HEK293 (cell line): Measurements from ENCODE around the gene FUT8.

ENCODE experiments used
- CTCF ChIP-seq: fragments of 450-650 bp; formaldehyde crosslinking; IDR thresholded peaks from 2 replicates; pipeline ENCODE4 v1.5.1; 2016; ENCODE audit warnings: missing biosample characterization, missing genetic modification characterization
- INSM2 ChIP-seq: fragments of 450-650 bp; formaldehyde crosslinking; IDR thresholded peaks from 2 replicates; pipeline ENCODE4 v1.5.1; 2016; ENCODE audit warnings: missing biosample characterization, missing genetic modification characterization
- ZBTB7A ChIP-seq: fragments of 450-650 bp; formaldehyde crosslinking; IDR thresholded peaks from 2 replicates; pipeline ENCODE4 v1.5.1; 2016; ENCODE audit warnings: low read depth, missing biosample characterization, missing genetic modification characterization
- ZEB2 ChIP-seq: fragments of 450-650 bp; formaldehyde crosslinking; IDR thresholded peaks from 2 replicates; pipeline ENCODE4 v1.5.1; 2016; ENCODE audit warnings: missing biosample characterization, missing genetic modification characterization
- ZNF140 ChIP-seq: fragments of 450-650 bp; formaldehyde crosslinking; IDR thresholded peaks from 2 replicates; pipeline ENCODE4 v1.5.1; 2016; ENCODE audit warnings: missing biosample characterization, missing genetic modification characterization
- ZNF155 ChIP-seq: fragments of 450-650 bp; formaldehyde crosslinking; IDR thresholded peaks from 2 replicates; pipeline ENCODE4 v1.5.1; 2016; ENCODE audit warnings: missing biosample characterization, missing genetic modification characterization
- ZNF362 ChIP-seq: fragments of 450-650 bp; formaldehyde crosslinking; IDR thresholded peaks from 2 replicates; pipeline ENCODE4 v1.5.1; 2016; ENCODE audit warnings: missing biosample characterization, missing genetic modification characterization
- ZNF561 ChIP-seq: fragments of 450-650 bp; IDR thresholded peaks from 2 replicates; pipeline ENCODE4 v1.5.1; 2018; ENCODE audit warnings: missing biosample characterization, missing genetic modification characterization, borderline replicate concordance
- ZNF785 ChIP-seq: fragments of 450-650 bp; formaldehyde crosslinking; IDR thresholded peaks from 2 replicates; pipeline ENCODE4 v1.5.1; 2016; ENCODE audit warnings: missing biosample characterization, missing genetic modification characterization

GRCh38 chr14:65606460-65606859, 193.9 kb downstream of the FUT8 start:
- no peak for TF ChIP-seq ZNF140
- TF ChIP-seq ZNF561 (tag by site-specific recombination) = no peak
- TF ChIP-seq CTCF = no peak
- TF ChIP-seq ZEB2 (tag by site-specific recombination) = no peak
- TF ChIP-seq ZNF785 = no peak
- TF ChIP-seq INSM2 (tag by site-specific recombination) = no peak
- no peak for TF ChIP-seq ZNF155 (tag by site-specific recombination)
- TF ChIP-seq ZNF362 (tag by site-specific recombination) = no peak
- TF ChIP-seq ZBTB7A (tag by site-specific recombination) = no peak
